Right lung (tissue), 5 donors: Measurements from ENCODE around the gene AK5. TPM values are rescaled to one million over a fixed set of nuclear protein-coding genes. Genes with fewer than 3 reads are reported as not detected.
"Not testable (repeated sequence)": the region's sequence is repeated elsewhere in the genome, so short reads cannot be mapped to it uniquely, and the experiment has no call there.

ENCODE experiments used
- DNase-seq, 2 donors: peaks; one replicate each; pipeline ENCODE4 v3.0.0-alpha.2; 2013
- polyA plus RNA-seq, 5 donors: library from polyadenylated mRNA; unstranded; fragments of 120-200 nt; gene quantifications; one replicate each; pipeline versions ENCODE4 v1.2.1 to v1.2.3, GENCODE V29; 2013; ENCODE audit warnings: inconsistent platforms in 1 of 5, low replicate concordance in 1 of 5; ENCODE audit not compliant: insufficient read length in 5 of 5, insufficient read depth in 1 of 5

Gene AK5
- polyA plus RNA-seq, 5 donors = 0.46 to 1.2 (median 0.84) TPM

GRCh38 chr1:77399250-77400086 is 117.6 kb downstream of the AK5 start:
- DNase-seq = no peak

GRCh38 chr1:77400781-77401180 is 119.0 kb downstream of the AK5 start:
- DNase-seq = no peak

GRCh38 chr1:77401384-77401783 is 119.6 kb downstream of the AK5 start:
- DNase-seq = no peak

- DNase-seq = no peak
These were observed 123.4 kb downstream of the AK5 start for GRCh38 chr1:77405186-77405585.

GRCh38 chr1:77406661-77407060 is 124.8 kb downstream of the AK5 start:
- DNase-seq = no peak

- DNase-seq = no peak
These were observed 126.0 kb downstream of the AK5 start for GRCh38 chr1:77407738-77408375.

GRCh38 chr1:77408933-77409332 is 127.1 kb downstream of the AK5 start:
- not testable (repeated sequence) for DNase-seq

- DNase-seq = no peak
These were observed 130.4 kb downstream of the AK5 start for GRCh38 chr1:77412069-77412819.

GRCh38 chr1:77412820-77413530 is 131.2 kb downstream of the AK5 start:
- DNase-seq = no peak

- no peak for DNase-seq
These were observed 131.9 kb downstream of the AK5 start for GRCh38 chr1:77413541-77414335.

- no peak for DNase-seq
These were observed 133.8 kb downstream of the AK5 start for GRCh38 chr1:77415579-77415978.

- DNase-seq = no peak
These were observed 135.1 kb downstream of the AK5 start for GRCh38 chr1:77416692-77417450.

GRCh38 chr1:77418055-77418454 is 136.2 kb downstream of the AK5 start:
- not testable (repeated sequence) for DNase-seq

GRCh38 chr1:77421504-77422233 is 139.8 kb downstream of the AK5 start:
- no peak for DNase-seq

GRCh38 chr1:77424236-77424635 is 142.4 kb downstream of the AK5 start:
- no peak for DNase-seq

GRCh38 chr1:77428068-77428467 is 146.2 kb downstream of the AK5 start:
- DNase-seq = no peak

GRCh38 chr1:77430966-77431690 is 149.3 kb downstream of the AK5 start:
- no peak for DNase-seq

GRCh38 chr1:77433934-77434333 is 152.1 kb downstream of the AK5 start:
- no peak for DNase-seq

- DNase-seq = no peak
These were observed 153.1 kb downstream of the AK5 start for GRCh38 chr1:77434967-77435366.
